Neural cell (in vitro differentiated cells): ENCODE data around the gene PARK7. TPM values are rescaled to one million over a fixed set of nuclear protein-coding genes. Genes with fewer than 3 reads are reported as not detected.

Source experiments
- H2AFZ ChIP-seq: fragments of 200-600, 300-800 bp; sonication (generic), shearing (Covaris generic); 2 replicates; pipeline ENCODE4 v1.6.0; 2014; ENCODE audit warnings: low read depth, mild to moderate bottlenecking, antibody characterized with exemption, low read length, moderate library complexity
- H3F3A ChIP-seq: fragments of 200-600 bp; shearing (Covaris generic); 2 replicates; pipeline ENCODE4 v1.6.1; 2016; ENCODE audit warnings: mild to moderate bottlenecking, moderate library complexity, mixed read lengths, antibody characterized with exemption, low read length; ENCODE audit not compliant: insufficient read depth, poor library complexity, severe bottlenecking
- H3K27ac ChIP-seq: fragments of 200-600, 300-800 bp; sonication (generic), shearing (Covaris generic); 2 replicates; pipeline ENCODE4 v1.5.1; 2014; ENCODE audit warnings: mild to moderate bottlenecking, low read length, moderate library complexity
- H3K27me3 ChIP-seq: fragments of 300-800, 200-600 bp; sonication (generic), shearing (Covaris generic); 2 replicates; pipeline ENCODE4 v1.6.0; 2014; ENCODE audit warnings: mild to moderate bottlenecking, low read depth, low read length, moderate library complexity; ENCODE audit not compliant: insufficient read depth
- H3K36me3 ChIP-seq: fragments of 300-800, 200-600 bp; sonication (generic), shearing (Covaris generic); 2 replicates; pipeline ENCODE4 v1.5.1; 2014; ENCODE audit warnings: mild to moderate bottlenecking, antibody characterized with exemption, low read length, moderate library complexity; ENCODE audit not compliant: insufficient read depth
- H3K4me2 ChIP-seq: fragments of 300-800, 200-600 bp; sonication (generic), shearing (Covaris generic); 2 replicates; pipeline ENCODE4 v1.6.0; 2014; ENCODE audit warnings: mild to moderate bottlenecking, low read length
- H3K4me3 ChIP-seq: fragments of 300-800, 200-600 bp; sonication (generic), shearing (Covaris generic); 2 replicates; pipeline ENCODE4 v1.5.1; 2014; ENCODE audit warnings: mild to moderate bottlenecking, low read length, moderate library complexity
- H3K79me2 ChIP-seq: fragments of 200-600 bp; shearing (Covaris generic); replicated peaks from 2 replicates; pipeline ENCODE4 v1.6.0; 2014; ENCODE audit warnings: mild to moderate bottlenecking, low read length, moderate library complexity; ENCODE audit not compliant: insufficient read depth
- H3K9ac ChIP-seq: fragments of 300-800, 200-600 bp; sonication (generic), shearing (Covaris generic); 2 replicates; pipeline ENCODE4 v1.6.1; 2016; ENCODE audit warnings: mild to moderate bottlenecking, low read length, mixed read lengths
- H3K9me2 ChIP-seq: fragments of 200-600 bp; shearing (Covaris generic); 2 replicates; pipeline ENCODE4 v1.6.1; 2016; ENCODE audit warnings: mild to moderate bottlenecking, low read length, mixed read lengths; ENCODE audit not compliant: insufficient read depth
- H3K9me3 ChIP-seq: fragments of 200-600, 300-800 bp; sonication (generic), shearing (Covaris generic); 2 replicates; pipeline ENCODE4 v1.6.1; 2016; ENCODE audit warnings: mild to moderate bottlenecking, mixed run types, low read length, moderate library complexity, mixed read lengths
- H4K20me1 ChIP-seq: fragments of 200-600 bp; shearing (Covaris generic); 2 replicates; pipeline ENCODE4 v1.6.1; 2016; ENCODE audit warnings: mild to moderate bottlenecking, mixed run types; ENCODE audit not compliant: insufficient read depth
- EP300 ChIP-seq: fragments of 450-650 bp; conservative IDR thresholded peaks from 2 replicates; pipeline ENCODE4 v1.6.1; 2014; ENCODE audit warnings: antibody characterized with exemption, mild to moderate bottlenecking, moderate library complexity; ENCODE audit not compliant: poor library complexity, severe bottlenecking
- EZH2 ChIP-seq: fragments of 200-600, 300-800 bp; shearing (Covaris generic), sonication (generic); IDR thresholded peaks from 2 replicates; pipeline ENCODE4 v1.6.1; 2014; ENCODE audit warnings: antibody characterized with exemption, low read length, borderline replicate concordance, mild to moderate bottlenecking; ENCODE audit not compliant: insufficient read depth, poor library complexity, severe bottlenecking
- MXI1 ChIP-seq: fragments of 450-650 bp; conservative IDR thresholded peaks from 2 replicates; pipeline ENCODE4 v1.6.1; 2014; ENCODE audit warnings: antibody characterized with exemption, mild to moderate bottlenecking; ENCODE audit not compliant: poor library complexity, severe bottlenecking
- POLR2AphosphoS5 ChIP-seq: IDR thresholded peaks from 2 replicates; pipeline ENCODE4 v1.6.1; 2012
- RAD21 ChIP-seq: fragments of 450-650 bp; conservative IDR thresholded peaks from 2 replicates; pipeline ENCODE4 v1.6.1; 2014; ENCODE audit warnings: antibody characterized with exemption, mild to moderate bottlenecking, moderate library complexity
- SMC3 ChIP-seq: fragments of 450-650 bp; conservative IDR thresholded peaks from 2 replicates; pipeline ENCODE4 v1.6.1; 2014; ENCODE audit warnings: antibody characterized with exemption, mild to moderate bottlenecking, moderate library complexity; ENCODE audit not compliant: poor library complexity
- TAF1 ChIP-seq: IDR thresholded peaks from 2 replicates; pipeline ENCODE4 v1.6.1; 2012; ENCODE audit warnings: low read depth
- polyA plus RNA-seq: library from polyadenylated mRNA; depleted of rRNA; stranded (reverse); fragments of >200 nt; gene quantifications from 2 replicates; pipeline ENCODE4 v1.2.3, GENCODE V29; 2014
- TF ChIP-seq, protein P1 (sequence below): IDR thresholded peaks from 2 replicates; pipeline ENCODE4 v1.6.1; 2012; ENCODE audit warnings: borderline replicate concordance
- TF ChIP-seq, protein P2 (sequence below): fragments of 450-650 bp; IDR thresholded peaks from 2 replicates; pipeline ENCODE4 v1.5.1; 2014; ENCODE audit warnings: antibody characterized with exemption, mild to moderate bottlenecking, moderate library complexity; ENCODE audit not compliant: poor library complexity, severe bottlenecking

The PARK7 gene
- polyA plus RNA-seq, 1 donor from 2014 or later: 378 TPM

GRCh38 chr1:7928247-7928646 is 33.3 kb upstream of the PARK7 start:
- no peaks in the 10 kb centered on the region for H4K20me1 ChIP-seq
- no peak overlapping the region for H3K4me3 ChIP-seq
- H2AFZ ChIP-seq: no peak overlapping the region
- no peak overlapping the region for H3K27ac ChIP-seq
- no peaks in the 10 kb centered on the region for H3K36me3 ChIP-seq
- no peaks in the 10 kb centered on the region for H3K79me2 ChIP-seq
- no peak overlapping the region for H3K9ac ChIP-seq
- H3K9me3 ChIP-seq: no peaks in the 10 kb centered on the region
- no peaks in the 10 kb centered on the region for H3K27me3 ChIP-seq
- no peak overlapping the region for H3K4me2 ChIP-seq
- no peaks in the 10 kb centered on the region for H3K9me2 ChIP-seq
- no peak for TF ChIP-seq RAD21
- no peak for TF ChIP-seq TAF1
- TF ChIP-seq, protein P1, sequence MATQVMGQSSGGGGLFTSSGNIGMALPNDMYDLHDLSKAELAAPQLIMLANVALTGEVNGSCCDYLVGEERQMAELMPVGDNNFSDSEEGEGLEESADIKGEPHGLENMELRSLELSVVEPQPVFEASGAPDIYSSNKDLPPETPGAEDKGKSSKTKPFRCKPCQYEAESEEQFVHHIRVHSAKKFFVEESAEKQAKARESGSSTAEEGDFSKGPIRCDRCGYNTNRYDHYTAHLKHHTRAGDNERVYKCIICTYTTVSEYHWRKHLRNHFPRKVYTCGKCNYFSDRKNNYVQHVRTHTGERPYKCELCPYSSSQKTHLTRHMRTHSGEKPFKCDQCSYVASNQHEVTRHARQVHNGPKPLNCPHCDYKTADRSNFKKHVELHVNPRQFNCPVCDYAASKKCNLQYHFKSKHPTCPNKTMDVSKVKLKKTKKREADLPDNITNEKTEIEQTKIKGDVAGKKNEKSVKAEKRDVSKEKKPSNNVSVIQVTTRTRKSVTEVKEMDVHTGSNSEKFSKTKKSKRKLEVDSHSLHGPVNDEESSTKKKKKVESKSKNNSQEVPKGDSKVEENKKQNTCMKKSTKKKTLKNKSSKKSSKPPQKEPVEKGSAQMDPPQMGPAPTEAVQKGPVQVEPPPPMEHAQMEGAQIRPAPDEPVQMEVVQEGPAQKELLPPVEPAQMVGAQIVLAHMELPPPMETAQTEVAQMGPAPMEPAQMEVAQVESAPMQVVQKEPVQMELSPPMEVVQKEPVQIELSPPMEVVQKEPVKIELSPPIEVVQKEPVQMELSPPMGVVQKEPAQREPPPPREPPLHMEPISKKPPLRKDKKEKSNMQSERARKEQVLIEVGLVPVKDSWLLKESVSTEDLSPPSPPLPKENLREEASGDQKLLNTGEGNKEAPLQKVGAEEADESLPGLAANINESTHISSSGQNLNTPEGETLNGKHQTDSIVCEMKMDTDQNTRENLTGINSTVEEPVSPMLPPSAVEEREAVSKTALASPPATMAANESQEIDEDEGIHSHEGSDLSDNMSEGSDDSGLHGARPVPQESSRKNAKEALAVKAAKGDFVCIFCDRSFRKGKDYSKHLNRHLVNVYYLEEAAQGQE: no peak
- no peak for TF ChIP-seq EZH2
- H3F3A ChIP-seq: no peaks in the 10 kb centered on the region

DNA sequence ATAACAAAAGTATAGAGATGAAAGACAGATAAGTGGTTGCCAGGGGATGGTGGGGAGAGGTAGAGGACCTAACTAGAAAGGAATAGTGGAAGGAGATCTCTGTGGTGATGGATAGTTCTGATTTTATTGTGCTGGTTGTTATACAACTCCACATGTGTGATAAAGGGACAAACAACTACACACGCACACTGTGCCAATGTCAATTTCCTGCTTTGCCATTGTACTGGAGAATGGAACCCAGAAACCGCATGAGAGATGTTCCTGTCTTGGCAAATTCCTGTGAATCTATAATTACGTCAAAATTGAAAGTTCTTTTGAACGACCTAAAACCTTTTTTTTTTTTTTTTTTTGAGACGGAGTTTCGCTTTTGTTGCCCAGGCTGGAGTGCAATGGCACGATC is 31.9 kb upstream of the PARK7 start:
- H3K4me3 ChIP-seq: no peak overlapping the region
- H3F3A ChIP-seq: no peaks in the 10 kb centered on the region
- no peak overlapping the region for H3K27ac ChIP-seq
- H4K20me1 ChIP-seq: no peaks in the 10 kb centered on the region
- H2AFZ ChIP-seq: no peak overlapping the region
- no peaks in the 10 kb centered on the region for H3K9me2 ChIP-seq
- no peaks in the 10 kb centered on the region for H3K9me3 ChIP-seq
- no peak overlapping the region for H3K9ac ChIP-seq
- TF ChIP-seq POLR2AphosphoS5: no peak
- TF ChIP-seq EZH2: no peak
- TF ChIP-seq TAF1: no peak
- TF ChIP-seq SMC3: no peak
- TF ChIP-seq MXI1: no peak
- TF ChIP-seq, protein P2, sequence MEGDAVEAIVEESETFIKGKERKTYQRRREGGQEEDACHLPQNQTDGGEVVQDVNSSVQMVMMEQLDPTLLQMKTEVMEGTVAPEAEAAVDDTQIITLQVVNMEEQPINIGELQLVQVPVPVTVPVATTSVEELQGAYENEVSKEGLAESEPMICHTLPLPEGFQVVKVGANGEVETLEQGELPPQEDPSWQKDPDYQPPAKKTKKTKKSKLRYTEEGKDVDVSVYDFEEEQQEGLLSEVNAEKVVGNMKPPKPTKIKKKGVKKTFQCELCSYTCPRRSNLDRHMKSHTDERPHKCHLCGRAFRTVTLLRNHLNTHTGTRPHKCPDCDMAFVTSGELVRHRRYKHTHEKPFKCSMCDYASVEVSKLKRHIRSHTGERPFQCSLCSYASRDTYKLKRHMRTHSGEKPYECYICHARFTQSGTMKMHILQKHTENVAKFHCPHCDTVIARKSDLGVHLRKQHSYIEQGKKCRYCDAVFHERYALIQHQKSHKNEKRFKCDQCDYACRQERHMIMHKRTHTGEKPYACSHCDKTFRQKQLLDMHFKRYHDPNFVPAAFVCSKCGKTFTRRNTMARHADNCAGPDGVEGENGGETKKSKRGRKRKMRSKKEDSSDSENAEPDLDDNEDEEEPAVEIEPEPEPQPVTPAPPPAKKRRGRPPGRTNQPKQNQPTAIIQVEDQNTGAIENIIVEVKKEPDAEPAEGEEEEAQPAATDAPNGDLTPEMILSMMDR: no peak
- TF ChIP-seq, protein P1: no peak
- no peak for TF ChIP-seq RAD21
- TF ChIP-seq EP300: no peak
- H3K27me3 ChIP-seq: no peaks in the 10 kb centered on the region
- no peaks in the 10 kb centered on the region for H3K79me2 ChIP-seq
- H3K4me2 ChIP-seq: no peak overlapping the region
- H3K36me3 ChIP-seq: no peaks in the 10 kb centered on the region
